HepG2 (cell line): ENCODE measurements around the gene PAK3.

Experiments used
- ELF1 ChIP-seq: sonication (generic); formaldehyde crosslinking; IDR thresholded peaks from 2 replicates; pipeline ENCODE4 v1.4.0; 2020; ENCODE audit warnings: missing genetic modification reagents
- TF ChIP-seq, protein P1 (sequence below): sonication (generic); formaldehyde crosslinking; IDR thresholded peaks from 2 replicates; pipeline ENCODE4 v1.4.0; 2020; ENCODE audit warnings: missing genetic modification reagents, mild to moderate bottlenecking, borderline replicate concordance

GRCh38 chrX:111165902-111166301 is 69.9 kb downstream of the PAK3 start:
- TF ChIP-seq, protein P1, sequence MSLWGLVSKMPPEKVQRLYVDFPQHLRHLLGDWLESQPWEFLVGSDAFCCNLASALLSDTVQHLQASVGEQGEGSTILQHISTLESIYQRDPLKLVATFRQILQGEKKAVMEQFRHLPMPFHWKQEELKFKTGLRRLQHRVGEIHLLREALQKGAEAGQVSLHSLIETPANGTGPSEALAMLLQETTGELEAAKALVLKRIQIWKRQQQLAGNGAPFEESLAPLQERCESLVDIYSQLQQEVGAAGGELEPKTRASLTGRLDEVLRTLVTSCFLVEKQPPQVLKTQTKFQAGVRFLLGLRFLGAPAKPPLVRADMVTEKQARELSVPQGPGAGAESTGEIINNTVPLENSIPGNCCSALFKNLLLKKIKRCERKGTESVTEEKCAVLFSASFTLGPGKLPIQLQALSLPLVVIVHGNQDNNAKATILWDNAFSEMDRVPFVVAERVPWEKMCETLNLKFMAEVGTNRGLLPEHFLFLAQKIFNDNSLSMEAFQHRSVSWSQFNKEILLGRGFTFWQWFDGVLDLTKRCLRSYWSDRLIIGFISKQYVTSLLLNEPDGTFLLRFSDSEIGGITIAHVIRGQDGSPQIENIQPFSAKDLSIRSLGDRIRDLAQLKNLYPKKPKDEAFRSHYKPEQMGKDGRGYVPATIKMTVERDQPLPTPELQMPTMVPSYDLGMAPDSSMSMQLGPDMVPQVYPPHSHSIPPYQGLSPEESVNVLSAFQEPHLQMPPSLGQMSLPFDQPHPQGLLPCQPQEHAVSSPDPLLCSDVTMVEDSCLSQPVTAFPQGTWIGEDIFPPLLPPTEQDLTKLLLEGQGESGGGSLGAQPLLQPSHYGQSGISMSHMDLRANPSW (CRISPR knock-in tag) = no peak
- no peak for TF ChIP-seq ELF1 (CRISPR knock-in tag)
